SK-N-SH (cell line): ENCODE results near the gene APBB1IP.

Source experiments
- EP300 ChIP-seq, 2 experiments: IDR thresholded peaks; 2 replicates each; pipeline versions ENCODE4 v1.4.0 to v1.6.1; 2012; ENCODE audit warnings: borderline replicate concordance in 1 of 2, low read depth in 1 of 2, low read length in 1 of 2
- EZH2phosphoT487 ChIP-seq: fragments of 200-600 bp; sonication (generic); IDR thresholded peaks from 2 replicates; pipeline ENCODE4 v1.6.1; 2017; ENCODE audit warnings: low read depth, mixed run types, mild to moderate bottlenecking, antibody characterized with exemption, moderate library complexity, borderline replicate concordance
- FOXJ3 ChIP-seq: sonication (generic); formaldehyde crosslinking; IDR thresholded peaks from 2 replicates; pipeline ENCODE4 v1.5.1; 2020; ENCODE audit warnings: mild to moderate bottlenecking, missing genetic modification reagents
- FOXM1 ChIP-seq: IDR thresholded peaks from 2 replicates; pipeline ENCODE4 v1.4.0; 2012; ENCODE audit warnings: low read depth, mild to moderate bottlenecking
- JUND ChIP-seq: IDR thresholded peaks from 2 replicates; pipeline ENCODE4 v1.4.0; 2012
- MXI1 ChIP-seq: IDR thresholded peaks from 2 replicates; pipeline ENCODE4 v1.6.1; 2012; ENCODE audit warnings: mild to moderate bottlenecking, low read depth, low read length, improper control_type of control experiment
- NRF1 ChIP-seq: IDR thresholded peaks from 2 replicates; pipeline ENCODE4 v1.6.1; 2012; ENCODE audit warnings: low read depth, mild to moderate bottlenecking, low read length
- POLR2AphosphoS5 ChIP-seq: IDR thresholded peaks from 2 replicates; pipeline ENCODE4 v1.6.1; 2012; ENCODE audit warnings: low read depth, low read length
- REST ChIP-seq: IDR thresholded peaks from 2 replicates; pipeline ENCODE4 v1.6.1; 2012; ENCODE audit warnings: mild to moderate bottlenecking, low read depth, low read length, moderate library complexity
- SIN3A ChIP-seq: IDR thresholded peaks from 2 replicates; pipeline ENCODE4 v1.6.1; 2012; ENCODE audit warnings: low read depth, mild to moderate bottlenecking, low read length, moderate library complexity, borderline replicate concordance
- TF ChIP-seq, protein P1 (sequence below): fragments of 200-600 bp; sonication (generic); IDR thresholded peaks from 2 replicates; pipeline ENCODE4 v1.6.1; 2017; ENCODE audit warnings: antibody characterized with exemption, mild to moderate bottlenecking, moderate library complexity

DNA sequence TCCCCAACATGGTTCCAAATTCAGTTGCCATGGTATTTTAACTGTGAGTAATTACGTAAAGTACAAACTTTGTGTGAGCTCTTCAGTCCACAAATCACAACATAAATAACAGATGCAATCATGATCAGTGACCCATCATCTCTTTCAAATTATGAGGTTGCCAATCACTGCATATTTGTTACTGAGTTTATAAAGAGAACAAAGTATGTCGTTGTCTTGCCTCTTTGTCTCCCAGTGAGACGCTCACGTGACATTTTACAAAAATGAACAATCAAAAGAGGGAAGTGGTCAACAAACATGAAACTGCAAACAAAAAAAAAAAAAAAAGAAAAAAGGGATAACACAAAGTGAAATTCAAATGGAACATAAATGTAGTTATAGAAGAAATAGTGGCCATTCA, 136.6 kb downstream of the APBB1IP start:
- TF ChIP-seq, protein P1, sequence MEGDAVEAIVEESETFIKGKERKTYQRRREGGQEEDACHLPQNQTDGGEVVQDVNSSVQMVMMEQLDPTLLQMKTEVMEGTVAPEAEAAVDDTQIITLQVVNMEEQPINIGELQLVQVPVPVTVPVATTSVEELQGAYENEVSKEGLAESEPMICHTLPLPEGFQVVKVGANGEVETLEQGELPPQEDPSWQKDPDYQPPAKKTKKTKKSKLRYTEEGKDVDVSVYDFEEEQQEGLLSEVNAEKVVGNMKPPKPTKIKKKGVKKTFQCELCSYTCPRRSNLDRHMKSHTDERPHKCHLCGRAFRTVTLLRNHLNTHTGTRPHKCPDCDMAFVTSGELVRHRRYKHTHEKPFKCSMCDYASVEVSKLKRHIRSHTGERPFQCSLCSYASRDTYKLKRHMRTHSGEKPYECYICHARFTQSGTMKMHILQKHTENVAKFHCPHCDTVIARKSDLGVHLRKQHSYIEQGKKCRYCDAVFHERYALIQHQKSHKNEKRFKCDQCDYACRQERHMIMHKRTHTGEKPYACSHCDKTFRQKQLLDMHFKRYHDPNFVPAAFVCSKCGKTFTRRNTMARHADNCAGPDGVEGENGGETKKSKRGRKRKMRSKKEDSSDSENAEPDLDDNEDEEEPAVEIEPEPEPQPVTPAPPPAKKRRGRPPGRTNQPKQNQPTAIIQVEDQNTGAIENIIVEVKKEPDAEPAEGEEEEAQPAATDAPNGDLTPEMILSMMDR: no peak
- TF ChIP-seq EZH2phosphoT487 (no peak), EP300 (IDR thresholded peaks at IDR 0.05; ENCODE audit: borderline replicate concordance in 1 of 2, low read depth in 1 of 2, low read length in 1 of 2) (no peak), REST (no peak), FOXJ3 (CRISPR knock-in tag) (no peak), NRF1 (no peak), POLR2AphosphoS5 (no peak), MXI1 (no peak), JUND (no peak), FOXM1 (no peak), SIN3A (no peak)
